Measurements from ENCODE around the gene MAP3K10.
"Not testable (repeated sequence)": the region's sequence is repeated elsewhere in the genome, so short reads cannot be mapped to it uniquely, and the experiment has no call there.

DNA sequence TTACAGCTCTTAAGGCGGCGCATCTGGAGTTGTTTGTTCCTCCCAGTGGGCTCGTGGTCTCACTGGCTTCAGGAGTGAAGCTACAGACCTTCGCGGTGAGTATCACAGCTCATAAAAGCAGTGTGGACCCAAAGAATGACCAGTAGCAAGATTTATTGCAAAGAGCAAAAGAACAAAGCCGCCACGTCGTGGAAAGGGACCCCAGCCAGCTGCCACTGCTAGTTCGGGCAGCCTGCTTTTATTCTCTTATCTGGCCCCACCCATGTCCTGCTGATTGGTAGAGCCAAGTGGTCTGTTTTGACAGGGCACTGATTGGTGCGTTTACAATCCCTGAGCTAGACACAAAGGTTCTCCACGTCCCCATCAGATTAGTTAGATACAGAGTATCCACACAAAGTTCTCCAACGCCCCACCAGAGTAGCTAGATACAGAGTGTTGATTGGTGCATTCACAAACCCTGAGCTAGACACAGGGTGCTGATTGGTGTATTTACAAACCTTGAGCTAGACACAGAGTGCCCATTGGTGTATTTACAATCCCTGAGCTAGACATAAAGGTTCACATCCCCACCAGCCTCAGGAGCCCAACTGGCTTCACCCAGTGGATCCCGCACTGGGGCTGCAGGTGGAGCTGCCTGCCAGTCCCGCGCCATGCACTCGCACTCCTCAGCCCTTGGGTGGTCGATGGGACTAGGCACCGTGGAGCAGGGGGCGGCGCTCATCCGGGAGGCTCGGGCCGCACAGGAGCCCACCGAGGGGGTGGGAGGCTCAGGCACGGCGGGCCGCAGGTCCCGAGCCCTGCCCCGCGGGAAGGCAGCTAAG, 21.5 kb upstream of the MAP3K10 start:
- TF ChIP-seq CTCF (conservative IDR thresholded peaks at IDR 0.05); ZFX (IDR thresholded peaks at IDR 0.05): not testable (repeated sequence)
